NT2/D1 (cell line): ENCODE results near the gene PKP4.

ENCODE experiments used
- DNase-seq: peaks from one replicate; pipeline ENCODE4 v3.0.0-alpha.2; 2011; ENCODE audit warnings: low read depth, low spot score
- H3K27me3 ChIP-seq: 2 replicates; pipeline ENCODE4 v1.6.0; 2011; ENCODE audit warnings: mild to moderate bottlenecking; ENCODE audit not compliant: insufficient read length, insufficient read depth
- H3K36me3 ChIP-seq: 2 replicates; pipeline ENCODE4 v1.6.1; 2011; ENCODE audit warnings: mild to moderate bottlenecking, low read length, mixed read lengths; ENCODE audit not compliant: insufficient read depth, insufficient read length
- H3K4me1 ChIP-seq: 2 replicates; pipeline ENCODE4 v1.5.1; 2011; ENCODE audit not compliant: insufficient read depth, insufficient read length
- H3K4me3 ChIP-seq: 2 replicates; pipeline ENCODE4 v1.5.1; 2011; ENCODE audit warnings: low read depth; ENCODE audit not compliant: insufficient read length
- H3K9ac ChIP-seq: 2 replicates; pipeline ENCODE4 v1.6.0; 2011; ENCODE audit warnings: low read depth; ENCODE audit not compliant: insufficient read length
- H3K9me3 ChIP-seq: 2 replicates; pipeline ENCODE4 v1.5.1; 2011; ENCODE audit warnings: mild to moderate bottlenecking, low read length; ENCODE audit not compliant: insufficient read depth
- SUZ12 ChIP-seq: IDR thresholded peaks from 2 replicates; pipeline ENCODE4 v1.6.1; 2011; ENCODE audit not compliant: insufficient read length, insufficient read depth; ENCODE audit errors: extremely low read depth
- YY1 ChIP-seq: IDR thresholded peaks from 2 replicates; pipeline ENCODE4 v1.6.1; 2011; ENCODE audit not compliant: insufficient read length, insufficient read depth
- ZNF274 ChIP-seq: IDR thresholded peaks from 2 replicates; pipeline ENCODE4 v1.6.1; 2011; ENCODE audit warnings: mild to moderate bottlenecking, low read depth, low read length

PKP4 gene

GRCh38 chr2:158580760-158581159, 124.0 kb downstream of the PKP4 start:
- H3K36me3 ChIP-seq, result peaks cover 34% of the 10 kb centered on the region
- no peak overlapping the region for H3K9ac ChIP-seq
- TF ChIP-seq YY1 (no peak), SUZ12 (no peak), ZNF274 (no peak)
- H3K27me3 ChIP-seq, result no peaks in the 10 kb centered on the region
- DNase-seq, result no peak
- no peak overlapping the region for H3K4me3 ChIP-seq
- H3K4me1 ChIP-seq, result no peaks in the 10 kb centered on the region
- H3K9me3 ChIP-seq, result no peaks in the 10 kb centered on the region

DNA sequence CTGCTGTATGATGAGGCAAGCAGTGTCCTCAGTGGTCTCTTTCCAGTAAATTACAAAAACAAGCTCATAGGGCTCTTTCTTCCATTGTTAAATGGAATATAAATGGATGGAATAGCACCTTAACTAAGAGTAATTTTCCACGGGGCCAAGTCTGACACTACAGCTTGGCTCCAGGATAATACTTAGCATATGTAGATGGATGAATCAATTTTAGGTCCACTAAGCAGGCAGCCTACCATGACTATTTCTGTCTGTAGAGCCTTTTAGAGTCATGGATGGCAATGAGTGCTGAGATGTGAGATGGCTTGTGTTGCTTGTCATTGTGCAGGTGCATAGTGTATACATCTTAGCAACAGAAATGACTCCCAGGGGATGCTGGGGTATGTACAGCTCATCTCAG, 125.9 kb downstream of the PKP4 start:
- Histone ChIP-seq H3K27me3 (no peaks in the 10 kb centered on the region), H3K9ac (no peak overlapping the region), H3K4me3 (no peak overlapping the region), H3K36me3 (peaks cover 29% of the 10 kb centered on the region), H3K9me3 (no peaks in the 10 kb centered on the region), H3K4me1 (no peaks in the 10 kb centered on the region)
- no peak for TF ChIP-seq YY1
- TF ChIP-seq SUZ12, result no peak
- no peak for TF ChIP-seq ZNF274
- DNase-seq, result no peak

DNA sequence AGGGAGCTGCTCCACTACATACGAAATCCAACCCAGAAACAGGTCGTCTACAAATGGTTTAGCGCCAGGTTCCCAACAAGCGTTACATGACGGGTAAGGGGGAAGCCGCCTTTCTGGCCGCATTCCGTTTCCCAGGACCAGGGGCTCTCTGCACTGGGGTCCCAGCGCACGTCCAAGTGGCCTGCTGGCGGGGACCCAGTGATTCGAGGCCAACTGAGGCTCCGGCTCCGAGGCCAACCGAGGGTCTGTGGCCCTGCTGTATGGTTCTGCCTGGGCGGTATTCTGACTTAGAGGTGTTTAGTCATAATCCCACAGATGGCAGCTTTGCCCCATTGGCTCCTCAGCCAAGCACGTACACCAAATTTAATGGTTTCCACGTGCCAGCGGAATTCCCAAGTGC, 127.2 kb downstream of the PKP4 start:
- no peaks in the 10 kb centered on the region for H3K9me3 ChIP-seq
- no peak for DNase-seq
- H3K27me3 ChIP-seq, result no peaks in the 10 kb centered on the region
- TF ChIP-seq YY1 (no peak), SUZ12 (no peak), ZNF274 (no peak)
- peaks cover 29% of the 10 kb centered on the region for H3K36me3 ChIP-seq
- H3K4me1 ChIP-seq, result no peaks in the 10 kb centered on the region
- H3K4me3 ChIP-seq, result no peak overlapping the region
- no peak overlapping the region for H3K9ac ChIP-seq

DNA sequence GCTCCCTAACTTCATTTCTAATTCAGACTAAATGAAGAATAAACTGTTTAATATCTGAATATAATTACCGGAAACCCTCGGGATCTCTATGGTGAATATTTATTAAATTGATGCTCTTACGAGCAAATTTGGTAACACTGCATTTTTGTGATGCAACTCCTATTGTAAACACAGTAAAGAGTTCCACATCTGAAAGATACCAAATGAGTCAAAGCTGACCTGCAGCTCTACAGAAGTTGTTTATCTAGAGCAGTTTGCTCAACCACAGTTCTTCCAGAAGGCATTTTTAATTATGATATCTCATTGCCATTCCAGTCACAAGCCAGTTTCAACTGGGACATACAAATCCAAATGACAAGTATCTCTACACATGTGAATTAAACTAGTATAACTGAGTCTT, 129.7 kb downstream of the PKP4 start:
- no peak for DNase-seq
- Histone ChIP-seq H3K9me3 (no peaks in the 10 kb centered on the region), H3K36me3 (peaks cover 19% of the 10 kb centered on the region), H3K4me1 (no peaks in the 10 kb centered on the region), H3K4me3 (no peak overlapping the region), H3K9ac (no peak overlapping the region), H3K27me3 (no peaks in the 10 kb centered on the region)
- no peak for TF ChIP-seq SUZ12
- TF ChIP-seq YY1, result no peak
- no peak for TF ChIP-seq ZNF274

DNA sequence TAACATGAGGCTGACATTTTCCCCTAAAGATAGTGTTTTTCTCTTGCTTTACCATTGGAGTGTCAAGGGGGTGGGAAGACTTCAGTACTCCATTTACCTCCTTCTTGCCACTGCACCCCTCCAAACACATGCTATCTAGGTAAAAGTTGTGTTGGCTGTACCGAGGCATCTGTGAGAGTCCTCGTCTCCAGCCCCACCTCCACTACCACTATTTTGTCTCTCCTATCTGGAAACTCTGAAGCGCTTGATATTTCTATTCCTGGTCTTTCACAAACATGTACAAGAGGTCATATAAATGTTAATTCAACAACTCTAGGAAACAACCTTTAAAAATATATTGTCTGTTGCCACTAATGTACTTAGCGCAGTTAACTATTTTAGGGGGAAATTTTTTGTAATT, 132.6 kb downstream of the PKP4 start:
- TF ChIP-seq ZNF274 (no peak), YY1 (no peak), SUZ12 (no peak)
- H3K36me3 ChIP-seq, result peaks cover 8% of the 10 kb centered on the region
- no peaks in the 10 kb centered on the region for H3K27me3 ChIP-seq
- no peaks in the 10 kb centered on the region for H3K9me3 ChIP-seq
- H3K9ac ChIP-seq, result no peak overlapping the region
- H3K4me1 ChIP-seq, result no peaks in the 10 kb centered on the region
- no peak for DNase-seq
- H3K4me3 ChIP-seq, result no peak overlapping the region

DNA sequence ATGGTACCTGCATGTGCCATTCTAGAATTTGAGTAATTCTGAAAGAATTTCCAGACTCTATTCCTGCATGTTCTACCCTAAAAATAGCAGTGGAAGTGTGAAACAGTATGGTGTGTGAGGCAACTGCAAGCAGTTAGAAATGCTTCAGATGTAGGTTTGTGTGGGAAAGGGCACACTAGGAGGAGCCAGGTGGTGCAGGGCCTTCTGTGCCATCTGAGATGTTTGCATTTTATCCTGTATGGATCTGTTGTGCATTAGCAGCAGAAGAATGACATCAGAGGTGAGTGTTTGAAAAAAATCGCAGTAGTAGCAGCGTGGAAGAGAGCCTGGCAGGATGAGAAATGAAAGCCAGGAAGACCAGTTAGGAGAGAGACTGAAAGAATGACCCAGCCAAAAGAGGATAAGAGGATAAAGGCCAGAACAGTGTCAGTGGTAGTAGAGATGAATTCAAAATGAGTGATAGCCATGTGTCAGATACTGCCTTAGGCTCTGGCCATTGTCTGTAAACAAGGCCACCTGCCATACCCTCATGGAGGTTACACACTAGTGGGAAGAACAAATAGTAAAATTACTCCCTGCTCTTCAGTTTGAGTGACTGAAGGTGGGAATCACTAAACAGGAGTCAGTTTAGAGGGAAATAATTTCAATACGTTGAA, 142.2 kb downstream of the PKP4 start:
- H3K4me1 ChIP-seq, result no peaks in the 10 kb centered on the region
- H3K36me3 ChIP-seq, result no peaks in the 10 kb centered on the region
- H3K9ac ChIP-seq, result no peak overlapping the region
- DNase-seq, result no peak
- H3K9me3 ChIP-seq, result no peaks in the 10 kb centered on the region
- TF ChIP-seq ZNF274 (no peak), SUZ12 (no peak), YY1 (no peak)
- no peaks in the 10 kb centered on the region for H3K27me3 ChIP-seq
- no peak overlapping the region for H3K4me3 ChIP-seq

GRCh38 chr2:158599609-158600008, 142.9 kb downstream of the PKP4 start:
- H3K4me1 ChIP-seq, result no peaks in the 10 kb centered on the region
- H3K9me3 ChIP-seq, result no peaks in the 10 kb centered on the region
- no peaks in the 10 kb centered on the region for H3K27me3 ChIP-seq
- no peaks in the 10 kb centered on the region for H3K36me3 ChIP-seq
- no peak for DNase-seq
- H3K9ac ChIP-seq, result no peak overlapping the region
- TF ChIP-seq ZNF274 (no peak), YY1 (no peak), SUZ12 (no peak)
- H3K4me3 ChIP-seq, result no peak overlapping the region
